Hepatocyte (in vitro differentiated cells): Measurements from ENCODE around the gene VAMP2.

Source experiments
- CTCF ChIP-seq: fragments of 200-600 bp; sonication (generic); IDR thresholded peaks from 2 replicates; pipeline ENCODE4 v1.5.1; 2016; ENCODE audit warnings: antibody characterized with exemption, mild to moderate bottlenecking; ENCODE audit not compliant: poor library complexity
- EZH2 ChIP-seq: fragments of 200-600 bp; sonication (generic); IDR thresholded peaks from 2 replicates; pipeline ENCODE4 v1.6.1; 2016; ENCODE audit warnings: antibody characterized with exemption, mild to moderate bottlenecking, borderline replicate concordance
- EZH2phosphoT487 ChIP-seq: fragments of 200-600 bp; sonication (generic); IDR thresholded peaks from one replicate; pipeline ENCODE4 v1.6.1; 2018; ENCODE audit warnings: antibody characterized with exemption, mild to moderate bottlenecking, low read depth, moderate library complexity; ENCODE audit not compliant: unreplicated experiment, severe bottlenecking

GRCh38 chr17:8122924-8123694 is 39.6 kb downstream of the VAMP2 start:
- TF ChIP-seq CTCF (no peak), EZH2 (no peak), EZH2phosphoT487 (peak; percentile 58)
